Measurements from ENCODE around the gene SORBS2. TPM values are rescaled to one million over a fixed set of nuclear protein-coding genes. Genes with fewer than 3 reads are reported as not detected.
A peak's percentile ranks its signal among the peaks of the same experiment; 100 is the strongest.

SORBS2 gene
- total RNA-seq, 4 donors from 2014 or later: 17.4 to 40.8 (median 21.9) TPM

DNA sequence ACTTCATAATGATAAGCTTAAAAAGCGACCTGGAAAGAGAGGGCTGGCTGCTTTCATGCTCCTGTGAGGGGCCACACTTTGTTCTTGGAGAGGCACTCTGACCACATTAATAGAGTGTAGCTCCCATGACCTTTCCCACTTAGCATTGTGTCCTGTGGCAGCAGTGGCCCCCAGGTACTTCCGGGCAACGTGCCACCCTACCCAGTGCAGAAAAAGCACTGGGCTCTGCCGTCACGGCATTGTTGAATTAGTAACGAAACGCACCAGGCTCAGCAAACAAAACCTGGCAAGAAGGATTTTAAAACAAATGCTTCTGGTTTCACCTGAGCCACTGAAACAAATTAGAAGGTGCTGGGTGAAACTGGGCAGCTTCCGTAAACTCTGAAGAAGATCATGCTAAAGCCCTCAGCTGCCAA, 5.4 kb upstream of the SORBS2 start:
- Histone ChIP-seq H3K4me3 (no peak overlapping the region), H3K4me1 (no peaks in the 10 kb centered on the region), H3K27me3 (no peaks in the 10 kb centered on the region), H3K27ac (no peak overlapping the region), H3K36me3 (no peaks in the 10 kb centered on the region), H3K9me3 (no peaks in the 10 kb centered on the region)
- DNase-seq (ENCODE audit: low spot score in 2 of 2): no peak
- TF ChIP-seq, protein P1, sequence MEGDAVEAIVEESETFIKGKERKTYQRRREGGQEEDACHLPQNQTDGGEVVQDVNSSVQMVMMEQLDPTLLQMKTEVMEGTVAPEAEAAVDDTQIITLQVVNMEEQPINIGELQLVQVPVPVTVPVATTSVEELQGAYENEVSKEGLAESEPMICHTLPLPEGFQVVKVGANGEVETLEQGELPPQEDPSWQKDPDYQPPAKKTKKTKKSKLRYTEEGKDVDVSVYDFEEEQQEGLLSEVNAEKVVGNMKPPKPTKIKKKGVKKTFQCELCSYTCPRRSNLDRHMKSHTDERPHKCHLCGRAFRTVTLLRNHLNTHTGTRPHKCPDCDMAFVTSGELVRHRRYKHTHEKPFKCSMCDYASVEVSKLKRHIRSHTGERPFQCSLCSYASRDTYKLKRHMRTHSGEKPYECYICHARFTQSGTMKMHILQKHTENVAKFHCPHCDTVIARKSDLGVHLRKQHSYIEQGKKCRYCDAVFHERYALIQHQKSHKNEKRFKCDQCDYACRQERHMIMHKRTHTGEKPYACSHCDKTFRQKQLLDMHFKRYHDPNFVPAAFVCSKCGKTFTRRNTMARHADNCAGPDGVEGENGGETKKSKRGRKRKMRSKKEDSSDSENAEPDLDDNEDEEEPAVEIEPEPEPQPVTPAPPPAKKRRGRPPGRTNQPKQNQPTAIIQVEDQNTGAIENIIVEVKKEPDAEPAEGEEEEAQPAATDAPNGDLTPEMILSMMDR (IDR thresholded peaks at IDR 0.05): no peak
- TF ChIP-seq POLR2AphosphoS5 (IDR thresholded peaks at IDR 0.05) (no peak), EP300 (IDR thresholded peaks at IDR 0.05) (no peak), POLR2A (IDR thresholded peaks at IDR 0.05) (no peak)
- 70% methylated on average over 8 of the region's 8 CpGs for WGBS

DNA sequence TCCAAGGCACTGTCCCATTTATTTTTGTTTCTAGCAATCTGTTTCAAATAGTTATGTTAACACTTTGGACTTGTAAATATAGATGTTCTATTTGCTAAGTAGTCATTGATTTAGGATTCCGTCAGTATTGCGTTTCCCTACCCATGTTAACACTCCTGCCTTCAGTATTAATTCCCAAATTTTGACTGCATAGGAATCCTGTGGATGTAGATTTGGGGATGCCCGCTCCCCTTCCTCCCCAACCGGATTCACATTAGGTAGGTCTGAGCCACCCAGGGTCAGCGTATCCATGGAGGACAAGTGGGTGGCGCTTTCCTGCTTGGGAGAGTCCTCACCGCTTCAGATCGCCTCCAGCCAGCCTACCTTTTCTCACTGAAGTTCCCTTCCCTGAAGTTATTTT, 1.1 kb upstream of the SORBS2 start:
- Histone ChIP-seq H3K9me3 (no peaks in the 10 kb centered on the region), H3K36me3 (no peaks in the 10 kb centered on the region), H3K27me3 (no peaks in the 10 kb centered on the region), H3K4me1 (no peaks in the 10 kb centered on the region), H3K4me3 (no peak overlapping the region), H3K27ac (no peak overlapping the region)
- TF ChIP-seq POLR2A (IDR thresholded peaks at IDR 0.05) (no peak), EP300 (IDR thresholded peaks at IDR 0.05) (no peak), POLR2AphosphoS5 (IDR thresholded peaks at IDR 0.05) (no peak)
- TF ChIP-seq, protein P1 (IDR thresholded peaks at IDR 0.05): no peak
- no peak for DNase-seq (ENCODE audit: low spot score in 2 of 2)
- 77% methylated on average over 8 of the region's 8 CpGs for WGBS

DNA sequence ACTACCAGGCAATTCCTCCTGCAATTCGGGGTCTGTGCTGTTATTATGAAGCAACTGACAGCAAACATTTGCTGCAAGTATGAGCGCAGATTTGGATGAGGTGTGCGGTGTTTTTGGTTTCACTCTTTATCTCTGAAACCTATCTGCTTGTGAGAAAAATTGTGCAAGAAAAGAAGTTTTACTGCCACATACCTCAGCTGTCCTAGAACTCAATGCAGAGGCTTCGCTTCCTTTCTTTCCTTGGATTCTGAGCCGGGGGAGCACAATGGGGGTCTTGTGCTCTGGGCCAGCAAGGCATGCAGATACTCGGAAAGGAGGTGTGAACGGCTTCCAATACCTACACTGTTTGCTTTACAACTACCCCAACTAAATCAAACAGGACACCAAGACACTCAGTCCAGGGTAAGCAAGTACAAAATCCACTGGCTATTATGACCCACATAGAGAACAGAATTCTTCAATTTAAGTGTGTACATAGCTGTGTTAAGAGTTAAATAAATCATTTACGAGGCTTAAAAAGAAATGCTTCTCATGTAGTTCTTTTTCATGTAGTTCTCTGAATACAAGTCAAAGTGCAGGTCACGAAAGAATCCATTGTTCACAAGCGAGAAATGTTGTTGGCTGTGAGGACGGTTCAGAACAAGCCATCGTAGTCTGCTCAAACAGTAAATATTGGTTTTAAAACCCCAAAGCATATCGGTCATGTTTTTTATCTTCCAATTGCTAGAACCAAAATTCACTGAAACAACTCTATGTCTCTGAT, 1.1 kb downstream of the SORBS2 start:
- no peak for TF ChIP-seq POLR2A (IDR thresholded peaks at IDR 0.05)
- no peak for TF ChIP-seq EP300 (IDR thresholded peaks at IDR 0.05)
- TF ChIP-seq, protein P1 (IDR thresholded peaks at IDR 0.05): no peak
- TF ChIP-seq POLR2AphosphoS5 (IDR thresholded peaks at IDR 0.05): no peak
- H3K4me3 ChIP-seq: peak overlapping the region; percentile 34
- no peak for DNase-seq (ENCODE audit: low spot score in 2 of 2)
- H3K4me1 ChIP-seq: no peaks in the 10 kb centered on the region
- no peaks in the 10 kb centered on the region for H3K36me3 ChIP-seq
- H3K9me3 ChIP-seq: no peaks in the 10 kb centered on the region
- no peaks in the 10 kb centered on the region for H3K27me3 ChIP-seq
- H3K27ac ChIP-seq: peak overlapping the region; percentile 3
- 74% methylated on average over 13 of the region's 13 CpGs for WGBS

GRCh38 chr4:185809533-185810071, 2.4 kb downstream of the SORBS2 start:
- DNase-seq (ENCODE audit: low spot score in 2 of 2): no peak
- Histone ChIP-seq H3K27ac (no peak overlapping the region), H3K9me3 (no peaks in the 10 kb centered on the region), H3K36me3 (no peaks in the 10 kb centered on the region), H3K27me3 (no peaks in the 10 kb centered on the region), H3K4me1 (no peaks in the 10 kb centered on the region), H3K4me3 (peak overlapping the region; percentile 34)
- no peak for TF ChIP-seq POLR2AphosphoS5 (IDR thresholded peaks at IDR 0.05)
- TF ChIP-seq, protein P1 (IDR thresholded peaks at IDR 0.05): no peak
- TF ChIP-seq EP300 (IDR thresholded peaks at IDR 0.05): no peak
- TF ChIP-seq POLR2A (IDR thresholded peaks at IDR 0.05): no peak
- 85% methylated on average over 4 of the region's 4 CpGs for WGBS

DNA sequence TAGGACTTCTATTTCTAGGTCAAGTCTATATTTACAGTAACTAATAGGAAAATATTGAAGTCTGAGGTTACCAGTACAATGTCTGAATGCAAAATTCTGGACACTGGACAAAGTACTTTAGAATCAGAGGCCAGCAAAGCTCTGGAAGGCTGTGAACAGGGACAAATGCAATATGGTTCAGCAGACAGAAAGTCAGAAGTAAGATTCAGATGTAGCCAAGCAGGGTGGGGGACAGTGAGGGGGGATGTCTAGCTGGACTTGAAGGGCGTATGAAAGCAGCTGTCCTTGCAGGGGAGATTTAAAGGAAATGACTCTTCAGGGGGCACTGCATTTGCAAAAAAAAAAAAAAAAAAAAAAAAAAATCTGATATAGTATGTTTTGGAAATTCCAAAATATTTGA, 2.9 kb downstream of the SORBS2 start:
- no peak for DNase-seq (ENCODE audit: low spot score in 2 of 2)
- WGBS: 65% methylated on average over 1 of the region's 1 CpG
- TF ChIP-seq EP300 (IDR thresholded peaks at IDR 0.05) (no peak), POLR2AphosphoS5 (IDR thresholded peaks at IDR 0.05) (no peak), POLR2A (IDR thresholded peaks at IDR 0.05) (no peak)
- TF ChIP-seq, protein P1 (IDR thresholded peaks at IDR 0.05): no peak

More for the DNA sequence above, 2.9 kb downstream of the SORBS2 start:
- H3K4me1 ChIP-seq: no peaks in the 10 kb centered on the region
- no peaks in the 10 kb centered on the region for H3K27me3 ChIP-seq
- no peak overlapping the region for H3K4me3 ChIP-seq
- no peak overlapping the region for H3K27ac ChIP-seq
- H3K9me3 ChIP-seq: no peaks in the 10 kb centered on the region
- no peaks in the 10 kb centered on the region for H3K36me3 ChIP-seq

All from suprapubic skin (tissue), 4 donors.